Activated naive CD4-positive, alpha-beta T cell treated with anti-CD3 and anti-CD28 coated beads for 36 hours (primary cell): ENCODE measurements around the gene DEDD2. TPM values are rescaled to one million over a fixed set of nuclear protein-coding genes. Genes with fewer than 3 reads are reported as not detected.

Experiments used
- CTCF ChIA-PET: fragments of 350-600 bp; sonication (Branson Sonifier 250); formaldehyde crosslinking; loops from one replicate; lab custom pipeline; 2021; ENCODE audit warnings: antibody characterized with exemption; lab: Charles Lee
- DNase-seq: peaks from one replicate; pipeline ENCODE4 v3.0.0-alpha.2; 2020
- H3K27ac Mint-ChIP-seq: one replicate; pipeline ENCODE4 v1.8.0; 2021; ENCODE audit warnings: mild to moderate bottlenecking, mixed read lengths
- H3K27me3 Mint-ChIP-seq: one replicate; pipeline ENCODE4 v1.8.0; 2021; ENCODE audit warnings: low read depth, mixed read lengths
- H3K36me3 Mint-ChIP-seq: one replicate; pipeline ENCODE4 v1.8.0; 2021; ENCODE audit warnings: low read depth, mixed read lengths
- H3K4me1 Mint-ChIP-seq: one replicate; pipeline ENCODE4 v1.8.0; 2021; ENCODE audit warnings: low read depth, mixed read lengths
- H3K4me3 Mint-ChIP-seq: one replicate; pipeline ENCODE4 v1.8.0; 2021; ENCODE audit warnings: mild to moderate bottlenecking, moderate library complexity, mixed read lengths
- H3K9me3 Mint-ChIP-seq: one replicate; pipeline ENCODE4 v1.8.0; 2021; ENCODE audit warnings: mixed read lengths
- intact Hi-C: fragments of 100-400 bp; cut with micrococcal nuclease; formaldehyde crosslinking; loops from one replicate; pipeline ENCODE4 v1.15.1; 2023
- total RNA-seq, 2 experiments: library from RNA; stranded (reverse); gene quantifications; one replicate each; pipeline ENCODE4 v1.2.3, GENCODE V29; 2021

DEDD2 gene
- total RNA-seq, 2 experiments from 2014 or later: 24.8 to 26.0 TPM

DNA sequence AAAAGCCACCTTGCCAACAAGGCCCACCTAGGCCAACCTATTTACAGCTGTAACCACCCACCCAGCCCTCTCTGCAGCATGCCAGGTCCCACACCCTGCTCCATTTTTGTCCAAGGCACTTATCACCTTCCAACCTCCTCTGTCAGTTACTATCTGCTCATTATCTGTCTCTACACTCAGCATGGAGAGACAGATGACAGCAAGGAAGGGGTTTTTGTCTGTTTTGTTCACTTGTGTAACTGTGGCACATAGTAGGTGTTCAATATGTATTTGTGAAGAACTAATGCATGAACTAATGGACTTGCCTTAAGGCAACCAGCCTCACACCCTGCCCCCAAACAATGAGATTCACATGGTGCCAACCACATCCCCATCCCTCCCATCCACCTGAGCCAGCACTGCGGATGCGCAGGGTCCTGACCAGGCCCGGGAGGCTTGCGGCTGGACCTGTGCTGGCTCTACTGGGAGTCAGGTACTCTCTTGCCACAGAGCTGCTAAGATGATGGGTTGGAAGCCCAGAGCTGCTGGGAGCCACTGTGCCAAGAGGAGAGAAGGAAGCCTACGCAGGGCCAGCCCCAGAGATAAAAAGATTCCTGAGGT is 17.3 kb downstream of the DEDD2 start:
- H3K27ac Mint-ChIP-seq: peak overlapping the region; percentile 96
- intact Hi-C loops: loop anchor here (2.0 kb wide), 1 partner anchor 83 kb away; no protein-coding TSS in a partner anchor
- DNase-seq: no peak
- no peaks in the 10 kb centered on the region for H3K27me3 Mint-ChIP-seq
- H3K9me3 Mint-ChIP-seq: no peaks in the 10 kb centered on the region
- H3K4me3 Mint-ChIP-seq: peak overlapping the region; percentile 58
- peaks cover 86% of the 10 kb centered on the region for H3K4me1 Mint-ChIP-seq
- peaks cover 43% of the 10 kb centered on the region for H3K36me3 Mint-ChIP-seq
- CTCF ChIA-PET: interaction anchor here (1.0 kb wide), 1 partner anchor 15 kb away, joined by 5 read pairs; no protein-coding TSS in a partner anchor

GRCh38 chr19:42199440-42200115 is 17.9 kb downstream of the DEDD2 start:
- Mint-ChIP-seq H3K27me3 (no peaks in the 10 kb centered on the region), H3K4me1 (peaks cover 79% of the 10 kb centered on the region), H3K27ac (peak overlapping the region; percentile 96), H3K9me3 (no peaks in the 10 kb centered on the region), H3K36me3 (peaks cover 39% of the 10 kb centered on the region), H3K4me3 (peak overlapping the region; percentile 58)
- CTCF ChIA-PET: interaction anchor here (0.7 to 1.9 kb wide), 3 partner anchors 10 to 16 kb away, joined by 3 to 8 read pairs (median 4); no protein-coding TSS in a partner anchor
- intact Hi-C loops: loop anchor here (1.0 to 2.0 kb wide), 7 partner anchors 18 to 126 kb away; partner anchors contain the start of genes DEDD2, GSK3A and MEGF8
- peak; percentile 88 for DNase-seq

GRCh38 chr19:42198676-42199439 is 18.6 kb downstream of the DEDD2 start:
- H3K4me1 Mint-ChIP-seq: peaks cover 76% of the 10 kb centered on the region
- H3K9me3 Mint-ChIP-seq: no peaks in the 10 kb centered on the region
- peaks cover 38% of the 10 kb centered on the region for H3K36me3 Mint-ChIP-seq
- H3K27ac Mint-ChIP-seq: peak overlapping the region; percentile 96
- CTCF ChIA-PET: interaction anchor here (0.5 to 1.9 kb wide), 5 partner anchors 10 to 199 kb away, joined by 3 to 8 read pairs (median 3); partner anchors contain the start of gene POU2F2
- peak overlapping the region; percentile 58 for H3K4me3 Mint-ChIP-seq
- peak; percentile 87 for DNase-seq
- H3K27me3 Mint-ChIP-seq: no peaks in the 10 kb centered on the region
- intact Hi-C loops: loop anchor here (1.0 kb wide), 6 partner anchors 18 to 126 kb away; partner anchors contain the start of genes DEDD2, GSK3A and MEGF8

GRCh38 chr19:42197375-42197817 is 20.1 kb downstream of the DEDD2 start:
- H3K9me3 Mint-ChIP-seq: peaks cover 4% of the 10 kb centered on the region
- intact Hi-C loops: no loop called here
- H3K27me3 Mint-ChIP-seq: no peaks in the 10 kb centered on the region
- H3K27ac Mint-ChIP-seq: peak overlapping the region; percentile 60
- H3K4me1 Mint-ChIP-seq: peaks cover 63% of the 10 kb centered on the region
- CTCF ChIA-PET: interaction anchor here (0.7 to 1.2 kb wide), 2 partner anchors 65 to 133 kb away, joined by 3 read pairs; partner anchors contain the start of gene POU2F2
- no peak overlapping the region for H3K4me3 Mint-ChIP-seq
- H3K36me3 Mint-ChIP-seq: peaks cover 35% of the 10 kb centered on the region
- peak; percentile 34 for DNase-seq

- H3K36me3 Mint-ChIP-seq: peaks cover 29% of the 10 kb centered on the region
These were observed 21.2 kb downstream of the DEDD2 start for GRCh38 chr19:42196011-42197001.

GRCh38 chr19:42193706-42194105 is 23.8 kb downstream of the DEDD2 start:
- CTCF ChIA-PET: interaction anchor here (0.6 kb wide), 1 partner anchor 623 kb away, joined by 8 read pairs; no protein-coding TSS in a partner anchor
- H3K4me1 Mint-ChIP-seq: peaks cover 38% of the 10 kb centered on the region
- peaks cover 4% of the 10 kb centered on the region for H3K9me3 Mint-ChIP-seq
- H3K27me3 Mint-ChIP-seq: no peaks in the 10 kb centered on the region
- H3K27ac Mint-ChIP-seq: no peak overlapping the region
- no peak overlapping the region for H3K4me3 Mint-ChIP-seq
- peaks cover 17% of the 10 kb centered on the region for H3K36me3 Mint-ChIP-seq
- DNase-seq: no peak
- intact Hi-C loops: no loop called here

More at GRCh38 chr19:42196011-42197001, 21.2 kb downstream of the DEDD2 start:
- intact Hi-C loops: no loop called here
- peaks cover 4% of the 10 kb centered on the region for H3K9me3 Mint-ChIP-seq
- no peaks in the 10 kb centered on the region for H3K27me3 Mint-ChIP-seq
- no peak overlapping the region for H3K4me3 Mint-ChIP-seq
- peaks cover 61% of the 10 kb centered on the region for H3K4me1 Mint-ChIP-seq
- no peak for DNase-seq
- CTCF ChIA-PET: no interaction called here
- no peak overlapping the region for H3K27ac Mint-ChIP-seq

GRCh38 chr19:42193294-42193693 is 24.2 kb downstream of the DEDD2 start:
- CTCF ChIA-PET: interaction anchor here (0.6 to 1.0 kb wide), 2 partner anchors 17 to 622 kb away, joined by 5 to 8 read pairs; no protein-coding TSS in a partner anchor
- Mint-ChIP-seq H3K27me3 (no peaks in the 10 kb centered on the region), H3K4me1 (peaks cover 36% of the 10 kb centered on the region), H3K27ac (no peak overlapping the region), H3K9me3 (peaks cover 4% of the 10 kb centered on the region), H3K4me3 (no peak overlapping the region), H3K36me3 (peaks cover 15% of the 10 kb centered on the region)
- intact Hi-C loops: no loop called here
- no peak for DNase-seq

DNA sequence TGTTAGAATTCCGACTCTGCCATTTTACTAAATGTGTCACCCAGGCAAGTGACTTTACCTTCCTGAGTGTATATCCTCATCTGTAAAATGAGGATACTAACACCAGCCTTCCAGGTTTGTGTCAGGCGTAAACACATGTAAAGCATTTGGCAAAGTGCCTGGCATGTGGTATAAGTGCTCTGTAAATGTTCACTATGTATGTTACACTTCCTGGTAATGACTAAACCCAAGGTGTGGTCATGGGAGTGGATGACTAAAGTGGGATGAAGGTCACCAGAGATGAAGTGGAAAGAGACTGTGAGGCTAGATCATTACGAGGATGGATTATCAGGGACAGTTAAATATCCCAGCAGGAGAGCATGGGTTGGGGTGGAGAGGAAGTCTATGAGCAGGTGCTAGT is 25.6 kb downstream of the DEDD2 start:
- Mint-ChIP-seq H3K4me1 (peaks cover 27% of the 10 kb centered on the region), H3K27me3 (no peaks in the 10 kb centered on the region), H3K4me3 (no peak overlapping the region), H3K9me3 (peaks cover 4% of the 10 kb centered on the region), H3K27ac (no peak overlapping the region), H3K36me3 (peaks cover 10% of the 10 kb centered on the region)
- DNase-seq: peak; percentile 75
- CTCF ChIA-PET: interaction anchor here (0.6 to 1.2 kb wide), 3 partner anchors 9 to 83 kb away, joined by 3 to 5 read pairs (median 4); no protein-coding TSS in a partner anchor
- intact Hi-C loops: no loop called here

GRCh38 chr19:42191330-42191729 is 26.1 kb downstream of the DEDD2 start:
- Mint-ChIP-seq H3K27ac (no peak overlapping the region), H3K36me3 (peaks cover 8% of the 10 kb centered on the region), H3K4me1 (peaks cover 22% of the 10 kb centered on the region), H3K27me3 (no peaks in the 10 kb centered on the region), H3K4me3 (no peak overlapping the region), H3K9me3 (peaks cover 4% of the 10 kb centered on the region)
- intact Hi-C loops: no loop called here
- CTCF ChIA-PET: interaction anchor here (0.5 to 1.2 kb wide), 5 partner anchors 8 to 82 kb away, joined by 3 to 5 read pairs (median 3); no protein-coding TSS in a partner anchor
- DNase-seq: no peak

DNA sequence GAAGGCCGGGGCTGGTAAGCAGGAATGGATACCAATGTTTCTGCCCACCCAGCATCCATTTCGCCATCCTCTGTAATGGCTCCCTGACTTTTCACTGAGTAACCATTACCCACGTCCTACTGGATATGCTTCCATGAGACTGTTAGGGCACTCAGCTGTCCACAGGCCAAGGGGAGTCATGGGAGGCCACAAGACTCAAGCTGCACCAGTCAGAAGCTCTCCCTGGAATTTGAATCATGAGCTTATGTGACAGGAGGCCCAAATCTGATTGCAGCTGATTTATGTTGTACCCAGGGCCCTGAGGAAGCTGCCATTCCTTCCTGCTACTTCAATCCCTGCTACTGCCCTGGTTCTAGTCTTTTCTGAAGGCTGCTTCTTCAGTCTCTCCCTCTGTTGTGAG is 28.3 kb downstream of the DEDD2 start:
- Mint-ChIP-seq H3K27ac (no peak overlapping the region), H3K4me1 (peaks cover 29% of the 10 kb centered on the region), H3K9me3 (peaks cover 4% of the 10 kb centered on the region), H3K27me3 (no peaks in the 10 kb centered on the region), H3K4me3 (no peak overlapping the region), H3K36me3 (peaks cover 2% of the 10 kb centered on the region)
- no peak for DNase-seq
- CTCF ChIA-PET: interaction anchor here (0.7 to 6.8 kb wide), 4 partner anchors 10 to 88 kb away, joined by 3 to 70 read pairs (median 4); no protein-coding TSS in a partner anchor
- intact Hi-C loops: no loop called here

- CTCF ChIA-PET: interaction anchor here (0.7 to 6.8 kb wide), 3 partner anchors 11 to 87 kb away, joined by 3 to 70 read pairs (median 3); no protein-coding TSS in a partner anchor
- H3K4me1 Mint-ChIP-seq: peaks cover 31% of the 10 kb centered on the region
- intact Hi-C loops: no loop called here
- H3K27me3 Mint-ChIP-seq: no peaks in the 10 kb centered on the region
- H3K27ac Mint-ChIP-seq: no peak overlapping the region
- H3K9me3 Mint-ChIP-seq: peaks cover 4% of the 10 kb centered on the region
- peaks cover 2% of the 10 kb centered on the region for H3K36me3 Mint-ChIP-seq
- H3K4me3 Mint-ChIP-seq: no peak overlapping the region
- no peak for DNase-seq
These were observed 28.8 kb downstream of the DEDD2 start for GRCh38 chr19:42188665-42189064.
